ENCODE results near the gene ARFGAP1.

DNA sequence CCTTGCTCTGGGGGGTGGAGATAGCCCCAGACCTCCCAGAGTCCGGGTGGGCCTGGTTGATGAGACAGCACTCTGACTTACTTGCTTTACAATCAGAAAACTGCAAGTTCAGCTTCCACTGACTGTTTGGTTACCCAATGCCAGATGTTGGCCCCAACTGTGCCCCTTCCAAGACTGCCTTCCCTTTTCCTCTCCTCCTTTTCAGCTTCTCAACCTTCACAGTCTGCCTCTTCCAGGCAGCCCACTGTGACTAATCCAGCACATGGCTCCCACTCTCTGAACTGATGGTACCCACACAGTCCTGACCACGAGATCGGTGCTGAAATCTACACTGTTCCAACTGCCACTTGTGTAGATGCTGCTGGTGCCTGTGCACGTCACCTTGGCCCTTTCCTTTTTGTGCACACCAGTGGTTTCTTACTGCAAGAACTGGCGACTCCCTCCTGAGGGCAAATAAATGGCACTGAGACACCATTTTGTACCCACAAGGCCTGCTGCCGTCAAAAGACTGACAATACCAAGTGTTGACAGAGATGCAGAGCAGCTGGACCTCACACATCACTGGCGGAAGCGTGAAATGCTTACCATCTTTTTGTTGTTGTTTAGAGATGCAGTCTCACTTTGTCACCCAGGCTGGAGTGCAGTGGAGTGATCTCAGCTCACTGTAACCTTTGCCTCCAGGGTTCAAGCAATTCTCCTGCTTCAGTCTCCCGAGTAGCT, 1.8 kb upstream of the ARFGAP1 start:
- TF ChIP-seq, protein P1, sequence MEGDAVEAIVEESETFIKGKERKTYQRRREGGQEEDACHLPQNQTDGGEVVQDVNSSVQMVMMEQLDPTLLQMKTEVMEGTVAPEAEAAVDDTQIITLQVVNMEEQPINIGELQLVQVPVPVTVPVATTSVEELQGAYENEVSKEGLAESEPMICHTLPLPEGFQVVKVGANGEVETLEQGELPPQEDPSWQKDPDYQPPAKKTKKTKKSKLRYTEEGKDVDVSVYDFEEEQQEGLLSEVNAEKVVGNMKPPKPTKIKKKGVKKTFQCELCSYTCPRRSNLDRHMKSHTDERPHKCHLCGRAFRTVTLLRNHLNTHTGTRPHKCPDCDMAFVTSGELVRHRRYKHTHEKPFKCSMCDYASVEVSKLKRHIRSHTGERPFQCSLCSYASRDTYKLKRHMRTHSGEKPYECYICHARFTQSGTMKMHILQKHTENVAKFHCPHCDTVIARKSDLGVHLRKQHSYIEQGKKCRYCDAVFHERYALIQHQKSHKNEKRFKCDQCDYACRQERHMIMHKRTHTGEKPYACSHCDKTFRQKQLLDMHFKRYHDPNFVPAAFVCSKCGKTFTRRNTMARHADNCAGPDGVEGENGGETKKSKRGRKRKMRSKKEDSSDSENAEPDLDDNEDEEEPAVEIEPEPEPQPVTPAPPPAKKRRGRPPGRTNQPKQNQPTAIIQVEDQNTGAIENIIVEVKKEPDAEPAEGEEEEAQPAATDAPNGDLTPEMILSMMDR (conservative IDR thresholded peaks at IDR 0.05; ENCODE audit: low read length) = no peak
- TF ChIP-seq EZH2phosphoT487 (IDR thresholded peaks at IDR 0.05; ENCODE audit: borderline replicate concordance) = no peak
